CD14-positive monocyte (primary cell): ENCODE data around the gene MAP2K1. TPM values are rescaled to one million over a fixed set of nuclear protein-coding genes. Genes with fewer than 3 reads are reported as not detected.
A peak's percentile ranks its signal among the peaks of the same experiment; 100 is the strongest.
"Not testable (repeated sequence)": the region's sequence is repeated elsewhere in the genome, so short reads cannot be mapped to it uniquely, and the experiment has no call there.

ENCODE experiments used
- DNase-seq, 3 donors: peaks; one replicate each; pipeline ENCODE4 v3.0.0-alpha.2; 2011 to 2022
- H2AFZ ChIP-seq: 2 replicates; pipeline ENCODE4 v1.6.0; 2012; ENCODE audit warnings: mild to moderate bottlenecking, low read depth, low read length, inconsistent platforms; ENCODE audit not compliant: insufficient read depth, poor library complexity, severe bottlenecking
- H3K27ac ChIP-seq, 2 donors: 1 replicate in 1 of 2; 2 replicates in 1 of 2; pipeline ENCODE4 v1.5.1; 2012 to 2013; ENCODE audit warnings: low read length in 2 of 2, control low read depth in 1 of 2, inconsistent platforms in 1 of 2, low read depth in 1 of 2, mild to moderate bottlenecking in 1 of 2
- H3K27me3 ChIP-seq, 2 donors: one replicate each; pipeline versions ENCODE4 v1.6.0 to v1.6.1; 2011 to 2013; ENCODE audit warnings: low read length in 2 of 2; ENCODE audit not compliant: control insufficient read depth in 2 of 2, insufficient read depth in 2 of 2
- H3K36me3 ChIP-seq, 2 donors: replicated peaks in 1 of 2; 1 replicate in 1 of 2; 2 replicates in 1 of 2; pipeline versions ENCODE4 v1.5.1 to v1.6.1; 2012 to 2013; ENCODE audit warnings: low read length in 2 of 2, control low read depth in 1 of 2, inconsistent platforms in 1 of 2, mild to moderate bottlenecking in 1 of 2; ENCODE audit not compliant: insufficient read depth in 2 of 2, control insufficient read depth in 1 of 2
- H3K4me1 ChIP-seq, 2 donors: 1 replicate in 1 of 2; 2 replicates in 1 of 2; pipeline versions ENCODE4 v1.5.1 to v1.6.1; 2012 to 2013; ENCODE audit warnings: low read length in 2 of 2, control low read depth in 1 of 2, inconsistent platforms in 1 of 2, mild to moderate bottlenecking in 1 of 2, moderate library complexity in 1 of 2; ENCODE audit not compliant: insufficient read depth in 2 of 2, control insufficient read depth in 1 of 2
- H3K4me2 ChIP-seq: replicated peaks from 2 replicates; pipeline ENCODE3; 2012; ENCODE audit warnings: low read length, moderate library complexity, mild to moderate bottlenecking; ENCODE audit not compliant: poor library complexity, severe bottlenecking; ENCODE audit errors: extremely low read depth
- H3K4me3 ChIP-seq, 3 experiments: fragments of 200-600 bp in 1 of 3; sonication (generic) in 1 of 3; replicated peaks in 1 of 3; 1 replicate in 2 of 3; 2 replicates in 1 of 3; pipeline ENCODE4 v1.5.1; 2011 to 2013; ENCODE audit warnings: low read length in 3 of 3, mild to moderate bottlenecking in 3 of 3, control low read depth in 2 of 3, low read depth in 2 of 3, inconsistent platforms in 1 of 3, moderate library complexity in 1 of 3
- H3K79me2 ChIP-seq: 2 replicates; pipeline ENCODE4 v1.6.0; 2012; ENCODE audit warnings: mild to moderate bottlenecking, control low read depth, inconsistent platforms, low read length, moderate library complexity; ENCODE audit not compliant: insufficient read depth
- H3K9ac ChIP-seq: 2 replicates; pipeline ENCODE4 v1.6.0; 2017; ENCODE audit warnings: low read length, mild to moderate bottlenecking; ENCODE audit not compliant: insufficient read depth, poor library complexity, severe bottlenecking
- H3K9me3 ChIP-seq, 2 donors: replicated peaks in 1 of 2; 1 replicate in 1 of 2; 2 replicates in 1 of 2; pipeline versions ENCODE4 v1.5.1 to v1.6.1; 2012 to 2013; ENCODE audit warnings: low read length in 2 of 2, control low read depth in 1 of 2; ENCODE audit not compliant: control insufficient read depth in 1 of 2, insufficient read depth in 1 of 2
- H4K20me1 ChIP-seq: 2 replicates; pipeline ENCODE4 v1.6.0; 2012; ENCODE audit warnings: mild to moderate bottlenecking, low read length, control low read depth, moderate library complexity; ENCODE audit not compliant: insufficient read depth
- H3K27ac Mint-ChIP-seq, 7 donors: one replicate each; pipeline ENCODE4 v1.8.0; 2020; ENCODE audit warnings: mild to moderate bottlenecking in 7 of 7, mixed read lengths in 7 of 7, moderate library complexity in 6 of 7, inconsistent platforms in 2 of 7
- H3K27me3 Mint-ChIP-seq, 3 donors: one replicate each; pipeline ENCODE4 v1.8.0; 2021 to 2022; ENCODE audit warnings: low read depth in 3 of 3, mild to moderate bottlenecking in 3 of 3, mixed read lengths in 3 of 3, moderate library complexity in 3 of 3, inconsistent platforms in 1 of 3
- H3K36me3 Mint-ChIP-seq, 2 donors: one replicate each; pipeline ENCODE4 v1.8.0; 2020; ENCODE audit warnings: mixed read lengths in 2 of 2, inconsistent platforms in 1 of 2, mild to moderate bottlenecking in 1 of 2
- H3K4me1 Mint-ChIP-seq: one replicate; pipeline ENCODE4 v1.8.0; 2020; ENCODE audit warnings: mild to moderate bottlenecking, mixed read lengths
- H3K4me3 Mint-ChIP-seq, 2 donors: one replicate each; pipeline ENCODE4 v1.8.0; 2020; ENCODE audit warnings: mild to moderate bottlenecking in 2 of 2, mixed read lengths in 2 of 2, moderate library complexity in 1 of 2
- H3K9me3 Mint-ChIP-seq, 7 donors: one replicate each; pipeline ENCODE4 v1.8.0; 2020 to 2022; ENCODE audit warnings: mixed read lengths in 7 of 7, mild to moderate bottlenecking in 6 of 7, moderate library complexity in 6 of 7, inconsistent platforms in 2 of 7
- CTCF ChIP-seq: fragments of 200-600 bp; IDR thresholded peaks from one replicate; pipeline ENCODE4 v1.8.0; 2022; ENCODE audit warnings: antibody characterized with exemption, mild to moderate bottlenecking
- WGBS: methylation state at CpG from one replicate; pipeline ENCODE4 v1.1.5; 2013; ENCODE audit warnings: missing lambda C conversion rate; ENCODE audit not compliant: insufficient coverage; 5-methylcytosine and 5-hydroxymethylcytosine counted together
- intact Hi-C, 2 donors: fragments of 100-400 bp; cut with micrococcal nuclease; formaldehyde crosslinking; loops; one replicate each; pipeline versions ENCODE4 v1.15.0 to v1.15.1; 2023
- polyA plus RNA-seq, 3 donors: library from polyadenylated mRNA; depleted of rRNA in 1 of 3; unstranded in 2 of 3; stranded (reverse) in 1 of 3; fragments of 300-500 nt in 2 of 3; fragments of >200 nt in 1 of 3; fragmentation: Illumina TruSeq in 2 of 3; gene quantifications; 1 replicate in 2 of 3; 2 replicates in 1 of 3; pipeline ENCODE4 v1.2.3, GENCODE V29; 2012 to 2021

MAP2K1 gene
- polyA plus RNA-seq, 3 donors = 41.3 to 71.1 (median 64.5) TPM

GRCh38 chr15:66359740-66360139 lies 27.0 kb upstream of the MAP2K1 start:
- Histone ChIP-seq H3K4me1 (peaks cover 26 to 30% of the 10 kb centered on the region in 2 donors), H3K9ac (no peak overlapping the region), H3K4me2 (no peak overlapping the region), H3K27ac (no peak overlapping the region), H3K27me3 (no peaks in the 10 kb centered on the region), H3K9me3 (no peaks in the 10 kb centered on the region), H2AFZ (no peak overlapping the region), H3K79me2 (peaks cover 17% of the 10 kb centered on the region), H3K36me3 (no peaks in the 10 kb centered on the region), H3K4me3 (no peak overlapping the region), H4K20me1 (no peaks in the 10 kb centered on the region)
- H3K4me3 Mint-ChIP-seq = no peak overlapping the region
- H3K9me3 Mint-ChIP-seq = no peaks in the 10 kb centered on the region
- H3K27me3 Mint-ChIP-seq = peaks cover 0 to 4% (median 1%) of the 10 kb centered on the region in 3 donors
- 81% methylated on average over 3 of the region's 7 CpGs for WGBS
- peak overlapping the region in 1 of 7 donors; percentile 36 for H3K27ac Mint-ChIP-seq
- H3K4me1 Mint-ChIP-seq = peaks cover 27% of the 10 kb centered on the region
- intact Hi-C loops = loop anchor here in 1 of 2 donors (10.0 kb wide), 1 partner anchor 135 kb away; the partner anchor contains the start of gene SNAPC5
- TF ChIP-seq CTCF = no peak
- H3K36me3 Mint-ChIP-seq = no peaks in the 10 kb centered on the region
- no peak for DNase-seq

GRCh38 chr15:66361745-66362460 lies 24.8 kb upstream of the MAP2K1 start:
- Mint-ChIP-seq H3K27ac (peak overlapping the region; percentile 79 to 93 (median 90)), H3K4me3 (peak overlapping the region in 1 of 2 donors; percentile 46), H3K4me1 (peaks cover 16% of the 10 kb centered on the region)
- H3K27me3 Mint-ChIP-seq, H3K36me3 ChIP-seq, intact Hi-C loops, H3K9me3 ChIP-seq, H3K36me3 Mint-ChIP-seq, H2AFZ ChIP-seq, H3K4me2 ChIP-seq, H3K4me3 ChIP-seq, H3K27me3 ChIP-seq, H4K20me1 ChIP-seq, H3K9me3 Mint-ChIP-seq, H3K79me2 ChIP-seq: not testable (repeated sequence)
- peak overlapping the region; percentile 67 to 73 for H3K27ac ChIP-seq
- peaks cover 16 to 18% of the 10 kb centered on the region in 2 donors for H3K4me1 ChIP-seq
- peak overlapping the region; percentile 8 for H3K9ac ChIP-seq
- peak in 2 of 3 donors; percentile 2 to 22 for DNase-seq
- WGBS = 50% methylated on average over 3 of the region's 15 CpGs
